Heart right ventricle (tissue), 16 donors: ENCODE measurements around the gene MANSC4. TPM values are rescaled to one million over a fixed set of nuclear protein-coding genes. Genes with fewer than 3 reads are reported as not detected.

Experiments used
- ATAC-seq, 8 donors: fragments of 200-7000 bp; cut with Tn5 transposase; one replicate each; pipeline ENCODE4 v1.9.1; 2020; ENCODE audit warnings: mild to moderate bottlenecking in 8 of 8, moderate library complexity in 8 of 8, moderate number of reproducible peaks in 1 of 8
- DNase-seq, 2 donors: peaks; one replicate each; pipeline ENCODE4 v3.0.0-alpha.2; 2020
- H3K27ac ChIP-seq, 10 donors: fragments of 200-600 bp; sonication (generic) in 2 of 10; one replicate each; pipeline versions ENCODE4 v1.5.0 to v1.8.0; 2020 to 2022; ENCODE audit warnings: mild to moderate bottlenecking in 3 of 10
- H3K27me3 ChIP-seq, 7 donors: fragments of 200-600 bp; one replicate each; pipeline ENCODE4 v1.8.0; 2021 to 2022; ENCODE audit warnings: mild to moderate bottlenecking in 2 of 7
- H3K36me3 ChIP-seq, 9 donors: fragments of 200-600 bp; sonication (generic) in 1 of 9; one replicate each; pipeline versions ENCODE4 v1.5.0 to v1.8.0; 2020 to 2022; ENCODE audit warnings: mild to moderate bottlenecking in 2 of 9
- H3K4me1 ChIP-seq, 9 donors: fragments of 200-600 bp; sonication (generic) in 1 of 9; one replicate each; pipeline versions ENCODE4 v1.5.0 to v1.8.0; 2020 to 2022; ENCODE audit warnings: mild to moderate bottlenecking in 4 of 9
- H3K4me3 ChIP-seq, 10 donors: fragments of 200-600 bp; sonication (generic) in 2 of 10; one replicate each; pipeline versions ENCODE4 v1.5.0 to v1.8.0; 2020 to 2022; ENCODE audit warnings: mild to moderate bottlenecking in 7 of 10, moderate library complexity in 2 of 10
- H3K9me3 ChIP-seq, 11 donors: fragments of 200-600 bp in 10 of 11; sonication (generic) in 2 of 11; one replicate each; pipeline versions ENCODE4 v1.5.0 to v1.8.0; 2013 to 2022; ENCODE audit warnings: mild to moderate bottlenecking in 2 of 11, control low read depth in 1 of 11, moderate library complexity in 1 of 11
- CTCF ChIP-seq, 9 donors: fragments of 200-600 bp; sonication (generic) in 2 of 9; IDR thresholded peaks; one replicate each; pipeline versions ENCODE4 v1.5.0 to v1.8.0; 2021 to 2022; ENCODE audit warnings: antibody characterized with exemption in 9 of 9, mild to moderate bottlenecking in 5 of 9, moderate library complexity in 1 of 9
- WGBS, 2 donors: extraction: QIAGEN DNeasy Blood & Tissue Kit; methylation state at CpG; one replicate each; pipeline ENCODE4 v1.1.7; 2013; ENCODE audit warnings: inconsistent platforms in 1 of 2; 5-methylcytosine and 5-hydroxymethylcytosine counted together
- intact Hi-C, 10 donors: fragments of 100-400 bp; cut with DNase I; formaldehyde crosslinking; loops; one replicate each; pipeline versions ENCODE4 v1.11.1 to v1.14.2; 2022
- polyA plus RNA-seq, 2 donors: library from polyadenylated mRNA; stranded (reverse); fragments of 200-250 nt; gene quantifications; one replicate each; pipeline ENCODE4 v1.2.3, GENCODE V29; 2013
- total RNA-seq, 10 donors: library from RNA; stranded (reverse); fragmentation: NEBNext Ultra II Directional in 3 of 10; extraction: Animal tissue kit (Norgen Biotek cat#: 25700) in 3 of 10; gene quantifications; one replicate each; pipeline versions ENCODE4 v1.2.1 to v1.2.4, GENCODE V29; 2021 to 2023
- donor health status: Arrhythmogenic right ventricular cardiomyopathy.
- donor health status: ischemic (EF 13 %, LVEDD 7.1; RV severe dilation, severe dysfunction).
- donor health status: healthy with polysubstance abuse.
- donor health status: DM: no; HTN: yes; CAD: no.
- donor health status: DM: no; HTN: no; CAD: no.
- donor health status: ischemic (EF 25% LVEDD 6.9; RV normal size, moderate dysfunction).
- donor health status: ischemic (EF 25% LVEDD 5.7; RV mildly dilated, moderate dysfunction).
- donor health status: healthy.
- donor health status: DM: yes; HTN: yes; CAD: no.
- donor health status: Ischemic cardiomyopathy.
- donor health status: ischemic (EF 35%, LVEDD 5.7; RV mildly dilated, moderate dysfunction).
- donor health status: nonischemic (EF 11% LVEDD 7.7; RV severe dilation, severe dysfunction).
- donor health status: DM: yes; HTN: yes; CAD: no.
- donor health status: PGD.
- donor health status: ischemic (EF 29% LVEDD 5.4; RV normal size, mild dysfunction).
- donor health status: nonischemic (EF 23%, LVEDD 6.1; RV moderate dilation, normal function).

The MANSC4 gene
- total and polyA plus RNA-seq, 12 donors = not detected

- Histone ChIP-seq H3K9me3 (no peaks in the 10 kb centered on the region), H3K4me1 (no peaks in the 10 kb centered on the region), H3K27ac (no peak overlapping the region), H3K4me3 (no peak overlapping the region), H3K36me3 (peaks cover 0 to 45% (median 23%) of the 10 kb centered on the region in 9 donors), H3K27me3 (no peaks in the 10 kb centered on the region)
- no peak for TF ChIP-seq CTCF (IDR thresholded peaks at IDR 0.05)
- DNase-seq = no peak
- WGBS, 2 donors = 81 to 82% methylated on average over 5 of the region's 5 CpGs
- no peak for ATAC-seq
- intact Hi-C loops = no loop called here
These were observed 21.6 kb upstream of the MANSC4 start for GRCh38 chr12:27801630-27802029.

DNA sequence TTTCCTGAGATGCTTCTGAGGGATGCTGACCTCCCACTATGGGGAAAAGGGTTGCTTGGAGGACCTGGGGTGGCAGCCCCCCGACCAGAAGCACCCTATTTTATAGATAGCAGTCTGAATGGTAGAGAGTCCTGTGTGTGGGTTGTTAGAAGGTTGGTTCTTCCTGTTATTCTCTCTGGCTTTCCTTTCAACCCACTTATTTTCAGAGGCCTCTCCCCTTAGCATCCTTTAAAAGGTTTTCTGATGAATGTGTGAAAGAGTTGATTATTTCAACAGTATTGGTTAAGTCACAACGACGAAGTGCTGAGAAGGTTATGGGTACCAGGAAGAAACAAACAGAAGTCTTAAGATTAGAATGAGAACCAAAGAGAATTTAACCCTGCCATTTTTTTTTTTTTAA, 20.8 kb upstream of the MANSC4 start:
- H3K27ac ChIP-seq = no peak overlapping the region
- TF ChIP-seq CTCF (IDR thresholded peaks at IDR 0.05) = no peak
- intact Hi-C loops = no loop called here
- no peak overlapping the region for H3K4me3 ChIP-seq
- H3K9me3 ChIP-seq = no peaks in the 10 kb centered on the region
- WGBS, 2 donors = 90 to 94% methylated on average over 3 of the region's 3 CpGs
- ATAC-seq = no peak
- H3K27me3 ChIP-seq = no peaks in the 10 kb centered on the region
- H3K36me3 ChIP-seq = peaks cover 0 to 53% (median 25%) of the 10 kb centered on the region in 9 donors
- H3K4me1 ChIP-seq = no peaks in the 10 kb centered on the region
- DNase-seq = no peak

GRCh38 chr12:27797301-27798025, 17.4 kb upstream of the MANSC4 start:
- H3K4me3 ChIP-seq = no peak overlapping the region
- no peak for TF ChIP-seq CTCF (IDR thresholded peaks at IDR 0.05)
- no peak overlapping the region for H3K27ac ChIP-seq
- intact Hi-C loops = no loop called here
- no peaks in the 10 kb centered on the region for H3K9me3 ChIP-seq
- H3K36me3 ChIP-seq = peaks cover 0 to 87% (median 29%) of the 10 kb centered on the region in 9 donors
- no peaks in the 10 kb centered on the region for H3K4me1 ChIP-seq
- no peak for ATAC-seq
- no peaks in the 10 kb centered on the region for H3K27me3 ChIP-seq
- WGBS, 2 donors = 93 to 95% methylated on average over 24 of the region's 24 CpGs
- no peak for DNase-seq

GRCh38 chr12:27796128-27796527, 16.1 kb upstream of the MANSC4 start:
- no peak overlapping the region for H3K27ac ChIP-seq
- WGBS, 2 donors = 86 to 91% methylated on average over 7 of the region's 7 CpGs

More at GRCh38 chr12:27796128-27796527, 16.1 kb upstream of the MANSC4 start:
- intact Hi-C loops = no loop called here
- H3K9me3 ChIP-seq = no peaks in the 10 kb centered on the region
- ATAC-seq = no peak
- TF ChIP-seq CTCF (IDR thresholded peaks at IDR 0.05) = no peak
- no peaks in the 10 kb centered on the region for H3K4me1 ChIP-seq
- H3K4me3 ChIP-seq = no peak overlapping the region
- H3K36me3 ChIP-seq = peaks cover 0 to 98% (median 37%) of the 10 kb centered on the region in 9 donors
- no peaks in the 10 kb centered on the region for H3K27me3 ChIP-seq
- DNase-seq = no peak
